ENCODE results near the gene ROR2.

Gene ROR2

DNA sequence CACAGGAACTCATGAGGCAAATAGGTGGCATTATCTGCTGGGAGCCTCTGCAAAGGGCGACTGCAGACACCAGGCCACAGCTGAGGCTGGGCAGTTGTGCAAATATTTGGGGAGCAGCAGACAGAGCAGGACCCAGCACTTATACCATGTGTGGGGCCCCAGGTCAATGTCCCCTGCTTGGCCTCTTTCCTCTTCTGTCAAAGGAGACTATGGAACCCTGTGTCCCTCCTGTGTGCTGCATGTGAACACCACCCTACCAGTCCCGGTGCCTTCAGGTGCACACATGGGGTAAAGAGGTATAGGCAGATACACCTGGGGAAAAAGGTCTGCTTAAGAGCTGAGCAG, 50.8 kb downstream of the ROR2 start:
- no peak for DNase-seq

DNA sequence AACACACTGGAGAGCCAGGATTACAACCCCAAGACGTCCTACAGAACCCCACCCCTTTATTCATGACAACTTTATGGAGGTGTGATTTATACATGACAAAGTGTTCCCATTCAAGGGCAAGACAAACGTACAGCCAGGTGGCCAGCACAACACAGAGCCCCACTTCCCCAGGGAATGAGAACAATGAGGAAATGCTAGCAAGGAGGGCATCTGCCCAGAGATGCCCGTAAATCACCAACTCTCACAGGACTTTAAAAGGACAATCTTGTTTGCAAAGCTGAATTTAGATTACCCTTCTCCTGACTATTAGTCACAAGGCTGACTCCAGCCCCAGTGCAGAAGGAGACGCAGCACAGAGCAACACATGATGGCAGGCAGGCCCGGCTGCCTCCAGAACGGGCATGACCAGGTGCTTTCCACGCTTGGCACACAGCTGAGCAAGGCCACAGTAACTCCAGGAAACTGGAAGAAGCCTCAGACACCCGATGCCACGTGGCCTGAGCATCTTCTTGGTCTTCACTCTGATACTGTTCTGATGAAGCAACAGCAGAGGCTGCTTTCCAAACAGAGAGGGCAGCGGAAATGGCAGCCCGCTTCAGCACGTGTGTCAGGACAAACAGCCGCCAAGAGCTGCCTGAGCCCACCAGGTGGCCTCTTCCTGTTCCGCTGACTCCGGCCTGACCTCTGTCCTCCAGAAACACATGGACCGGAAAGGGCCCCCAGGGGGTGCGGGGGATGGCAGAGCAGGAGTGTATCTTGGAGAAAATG, 51.4 kb downstream of the ROR2 start:
- no peak for DNase-seq

DNA sequence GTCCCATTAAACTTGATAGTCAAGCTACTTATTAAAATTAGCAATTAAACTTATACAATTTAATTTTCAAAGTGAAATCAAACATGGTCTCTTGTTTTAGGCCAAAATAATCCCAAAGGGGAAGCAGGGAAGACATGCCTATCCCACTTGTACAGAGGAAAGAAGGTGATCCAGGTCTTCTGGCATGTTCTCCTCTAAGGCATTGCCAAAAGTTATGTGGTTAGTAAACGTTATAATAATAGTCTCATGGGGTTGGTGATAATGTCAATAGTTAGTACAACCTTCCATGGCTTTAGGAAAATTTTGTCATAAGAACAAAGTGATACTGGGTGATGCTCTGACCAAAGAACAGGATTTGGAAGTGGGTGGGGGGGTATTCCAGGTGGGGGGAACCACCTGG, 52.8 kb downstream of the ROR2 start:
- no peak for DNase-seq

DNA sequence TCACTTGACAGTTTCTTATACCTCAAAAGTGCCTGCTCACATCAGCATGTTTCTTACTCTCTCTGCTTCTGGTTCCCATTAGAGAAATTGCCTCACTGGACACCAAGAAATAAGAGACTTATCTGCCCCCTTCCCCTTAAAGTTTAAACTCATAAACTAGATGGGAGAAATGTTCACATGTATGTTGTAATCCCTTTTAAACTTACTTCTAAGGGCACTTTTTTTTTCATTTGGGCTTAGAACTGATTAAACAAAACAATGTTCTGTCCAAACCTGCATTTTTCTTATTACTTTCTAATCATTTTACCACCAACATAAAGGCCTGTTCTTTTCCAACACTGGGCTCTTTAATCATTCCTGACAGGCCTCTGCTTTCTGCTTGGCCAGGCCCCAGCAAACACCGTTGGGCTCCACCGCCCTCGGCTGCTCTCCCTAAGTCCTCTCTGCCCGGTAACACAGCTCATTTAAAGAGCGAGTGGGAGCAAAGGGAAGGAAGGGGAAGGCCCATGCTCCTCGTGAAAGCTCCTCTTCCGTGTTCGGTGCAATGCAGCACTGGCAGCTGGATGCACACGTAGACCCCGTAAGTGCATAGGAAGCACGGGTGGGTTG, 53.4 kb downstream of the ROR2 start:
- DNase-seq, result no peak

DNA sequence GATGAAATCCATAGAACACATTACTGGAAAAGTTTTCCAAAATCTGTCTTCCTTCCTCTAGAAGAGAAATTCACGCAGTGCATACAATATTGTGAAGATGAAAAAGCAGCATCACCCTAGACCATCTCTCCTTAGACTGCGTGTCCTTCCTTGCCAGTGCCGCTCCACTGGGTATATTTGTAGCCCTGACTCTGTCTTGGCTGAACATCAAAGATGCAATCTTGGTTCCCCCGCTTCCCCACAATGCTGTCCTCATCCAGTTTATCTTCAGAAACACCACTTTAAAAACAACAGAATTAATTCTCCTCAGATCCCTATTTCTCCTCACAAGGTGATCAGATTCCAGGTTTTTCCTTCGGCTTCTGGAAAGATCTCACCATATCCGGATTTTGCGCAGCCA, 53.9 kb downstream of the ROR2 start:
- DNase-seq, result no peak

DNA sequence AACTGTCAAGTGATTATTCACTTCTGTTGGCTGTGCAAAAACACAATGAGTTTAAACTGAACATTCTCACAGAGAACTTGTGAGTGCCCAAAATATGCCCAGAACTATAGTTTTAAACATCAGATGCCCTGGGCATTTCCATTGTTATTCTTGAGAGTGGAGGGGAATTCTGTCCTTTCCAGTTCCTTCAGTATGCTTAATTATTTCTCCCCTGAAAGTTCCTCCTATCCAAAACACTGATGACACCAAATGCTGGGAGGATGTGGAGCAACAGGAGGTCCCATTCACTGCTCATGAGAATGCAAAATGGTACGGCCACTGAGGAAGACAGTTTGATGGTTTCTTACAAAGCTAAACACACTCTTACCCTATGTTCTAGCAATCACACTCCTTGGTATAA, 55.5 kb downstream of the ROR2 start:
- DNase-seq, result no peak

DNA sequence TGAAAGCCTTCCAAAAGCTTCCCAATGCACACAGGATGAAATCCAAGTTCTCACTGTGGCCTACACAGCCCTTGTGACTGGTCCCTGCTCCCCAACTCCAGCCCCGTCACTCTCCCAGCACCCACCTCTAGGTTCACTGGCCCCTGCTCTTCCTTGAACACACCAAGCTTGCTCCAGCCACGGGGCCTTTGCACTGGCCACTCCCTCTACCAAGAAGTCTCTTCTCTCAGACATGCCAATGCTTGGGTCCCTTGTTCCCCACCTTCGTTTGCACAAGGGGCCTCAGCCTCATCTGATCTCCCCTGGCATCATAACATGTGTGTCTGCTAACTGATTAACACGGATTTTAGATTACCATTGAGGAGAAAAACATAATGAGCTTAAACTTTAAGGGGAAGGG, 56.0 kb downstream of the ROR2 start:
- no peak for DNase-seq

DNA sequence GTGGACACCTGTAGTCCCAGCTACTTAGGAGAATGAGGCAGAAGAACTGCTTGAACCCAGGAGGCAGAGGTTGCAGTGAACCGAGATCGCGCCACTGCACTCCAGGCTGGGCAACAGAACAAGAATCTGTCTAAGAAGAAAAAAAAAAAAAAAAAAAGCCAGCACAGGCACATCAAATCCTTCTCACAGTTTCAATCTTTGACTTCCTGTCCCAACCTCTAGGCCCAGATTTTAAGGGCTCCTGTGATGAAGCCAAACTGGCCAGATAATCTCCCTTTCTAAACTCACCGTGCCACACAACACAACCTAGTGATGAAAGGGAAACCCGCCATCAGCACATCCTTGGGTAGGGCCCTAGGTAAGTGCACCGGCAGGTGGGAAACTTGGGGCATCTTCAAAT, 58.1 kb downstream of the ROR2 start:
- no peak for DNase-seq

DNA sequence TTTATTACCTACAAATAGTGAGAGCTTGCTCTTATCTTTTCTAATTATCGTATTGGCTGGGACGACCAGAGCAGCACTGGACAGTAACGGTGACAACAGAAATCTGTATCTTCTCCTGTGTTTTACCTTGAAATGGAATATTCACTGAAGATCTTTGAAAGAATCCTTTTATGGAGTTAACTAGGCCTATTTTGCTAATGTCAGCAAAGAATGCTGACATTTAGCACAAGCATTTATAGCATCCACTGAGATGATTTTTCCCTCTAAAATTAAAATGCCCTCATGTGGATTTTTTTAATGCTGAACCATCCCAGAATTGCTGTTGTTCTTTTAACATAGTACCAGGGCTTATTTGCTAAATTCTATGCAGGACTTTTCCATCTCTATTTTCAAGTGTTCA, 59.4 kb downstream of the ROR2 start:
- DNase-seq, result no peak

DNA sequence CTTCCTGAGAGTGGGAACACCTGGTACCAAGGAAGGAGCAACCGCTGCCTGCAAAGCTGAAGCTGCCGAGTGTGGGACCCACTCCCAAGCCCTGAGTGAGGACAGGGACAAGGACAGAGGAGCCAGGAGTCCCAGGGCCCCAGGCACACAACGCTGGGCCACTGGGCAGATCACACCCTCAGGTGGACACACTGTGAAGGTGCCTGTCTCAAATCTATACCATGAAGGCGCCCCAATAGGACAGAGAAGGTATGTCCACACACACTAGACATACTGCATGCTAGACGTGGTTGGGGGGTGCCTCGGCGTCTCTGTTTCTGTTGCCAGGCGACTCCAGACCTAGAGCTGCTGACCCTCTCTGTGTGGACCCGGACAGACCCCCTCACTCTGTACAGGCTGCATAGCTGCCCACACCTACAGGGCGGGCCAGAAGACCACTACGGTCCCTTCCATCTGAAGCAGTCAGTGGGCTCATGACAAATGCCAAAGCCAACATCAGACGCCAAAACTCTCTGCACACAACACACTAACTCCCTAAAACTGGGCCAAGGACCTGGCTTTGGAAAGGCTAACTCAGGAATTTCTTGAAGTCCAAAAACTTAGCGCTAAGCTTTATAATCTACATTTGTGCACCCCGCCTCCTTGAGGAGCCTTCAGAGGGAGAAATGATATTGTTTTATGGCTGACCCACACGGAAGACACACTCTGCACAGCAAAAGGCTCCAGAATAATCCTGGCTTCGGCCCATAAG, 60.7 kb downstream of the ROR2 start:
- no peak for DNase-seq

DNA sequence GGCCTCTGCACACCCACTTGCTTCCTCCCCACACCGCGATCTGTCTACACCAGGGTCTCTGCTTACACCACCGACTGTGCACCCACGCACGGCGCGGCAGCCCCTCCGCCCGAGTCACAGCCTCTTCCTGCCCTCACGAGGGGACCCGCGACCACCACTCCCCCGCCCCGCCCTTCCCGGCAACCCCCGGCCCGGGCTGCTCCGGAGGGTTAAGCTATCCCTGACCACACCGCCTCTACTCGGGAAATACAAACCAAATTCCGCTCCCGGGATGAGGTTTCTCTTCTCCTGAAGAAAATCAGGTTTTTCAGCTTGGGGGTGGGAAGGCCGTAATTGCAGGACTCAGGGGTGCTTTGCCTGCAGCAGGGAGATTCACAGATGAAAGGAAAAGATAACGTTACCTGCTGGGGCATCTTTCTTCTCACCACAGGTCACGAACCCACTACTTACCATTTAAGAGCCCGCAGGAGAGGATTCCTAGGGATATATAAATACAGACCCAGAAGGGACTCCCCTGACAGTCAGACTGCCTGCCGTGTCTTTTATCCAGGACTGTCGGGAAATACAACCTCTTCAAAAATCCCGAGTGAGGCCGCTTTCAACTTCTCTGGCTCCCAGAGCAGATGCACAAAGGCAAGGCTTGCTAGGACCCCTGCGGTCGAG, 63.5 kb downstream of the ROR2 start:
- no peak for DNase-seq

DNA sequence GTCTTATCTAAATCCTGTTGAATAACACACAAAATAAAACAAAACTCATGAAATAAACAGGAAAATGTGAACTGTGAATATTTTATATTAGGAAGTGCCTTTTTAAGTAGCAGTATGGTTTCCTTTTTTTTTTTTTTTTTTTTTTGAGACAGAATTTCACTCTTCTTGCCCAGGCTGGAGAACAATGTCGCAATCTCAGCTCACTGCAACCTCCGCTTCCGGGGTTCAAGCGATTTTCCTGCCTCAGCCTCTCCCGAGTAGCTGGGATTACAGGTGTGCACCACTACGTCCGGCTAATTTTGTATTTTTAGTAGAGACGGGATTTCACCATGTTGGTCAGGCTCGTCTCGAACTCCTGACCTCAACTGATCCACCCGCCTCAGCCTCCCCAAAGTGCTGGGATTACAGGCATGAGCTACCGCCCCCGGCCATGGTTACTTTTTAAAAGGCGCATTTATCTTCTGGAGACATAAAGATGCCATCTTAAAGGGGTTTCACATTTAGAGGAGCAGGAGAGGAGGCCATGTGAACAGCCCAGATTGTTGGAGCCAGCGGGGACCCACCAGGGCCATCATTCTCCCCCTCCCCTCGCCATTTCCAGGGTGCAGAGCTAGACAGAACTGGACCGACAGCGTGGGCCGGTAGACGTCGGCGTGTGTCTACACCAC, 64.1 kb downstream of the ROR2 start:
- no peak for DNase-seq

DNA sequence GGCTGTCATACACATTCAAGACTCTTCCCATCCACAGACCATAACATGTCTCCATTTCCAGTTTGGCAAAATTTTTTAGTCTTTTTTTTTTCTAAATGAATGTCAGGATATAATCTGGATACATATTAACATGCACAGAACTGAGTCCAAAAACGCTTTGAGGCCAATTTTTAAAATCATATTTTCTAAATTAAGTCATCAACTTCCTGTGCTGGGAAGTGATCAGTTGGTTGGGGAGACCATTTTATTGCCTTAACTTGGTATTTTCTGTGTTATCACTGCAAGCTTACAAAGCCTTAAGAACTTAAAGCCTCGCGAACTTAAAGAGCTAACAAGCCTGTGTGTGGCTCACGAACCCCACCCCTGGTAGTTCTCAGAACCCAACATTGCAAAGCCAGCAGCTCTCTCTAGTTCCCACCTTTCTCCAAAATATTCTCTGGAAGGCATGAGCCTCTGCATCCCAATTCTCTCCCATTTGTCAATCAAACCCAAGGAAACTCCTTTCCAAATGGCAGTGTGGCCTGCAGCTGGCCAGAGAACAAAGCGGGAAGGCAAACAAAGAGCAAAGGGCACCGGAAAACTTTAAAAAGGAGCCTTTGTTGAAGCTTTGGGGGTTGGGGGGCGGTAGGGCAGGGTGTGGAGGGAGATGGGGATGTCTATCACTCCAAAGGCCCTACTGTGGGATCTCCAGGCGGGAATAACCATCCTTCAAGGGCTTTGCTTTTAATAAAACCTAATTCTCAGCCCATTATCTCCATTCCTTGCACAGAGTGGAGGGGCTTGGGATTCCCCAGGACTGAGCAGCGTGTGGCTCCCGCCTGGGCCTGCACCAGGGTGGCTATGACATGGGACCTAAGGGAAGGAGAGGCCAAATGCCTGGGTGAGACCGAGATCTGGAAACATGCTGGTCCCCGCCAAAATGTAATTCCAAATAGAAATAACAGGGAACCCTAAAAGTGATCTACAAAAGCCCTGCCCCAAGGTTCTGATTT, 65.0 kb downstream of the ROR2 start:
- no peak for DNase-seq

DNA sequence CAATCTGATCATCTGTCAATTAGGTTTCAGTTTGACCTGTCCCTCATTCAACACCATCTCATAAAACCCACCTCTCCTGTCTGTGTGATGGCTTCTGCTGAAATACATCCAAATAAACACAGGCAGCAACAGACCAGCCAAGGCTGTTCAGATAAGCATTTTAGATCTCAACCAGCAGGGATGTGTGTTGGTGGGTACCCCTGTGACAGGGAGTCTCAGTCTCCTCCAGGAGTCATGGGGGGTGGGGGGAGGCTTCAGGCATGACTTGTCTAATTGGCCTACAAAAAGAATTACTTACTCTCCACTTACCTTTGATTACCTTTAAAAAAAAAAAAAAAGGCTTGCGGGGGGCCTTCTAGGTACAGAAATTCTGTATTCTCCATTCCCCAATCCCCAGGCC, 65.9 kb downstream of the ROR2 start:
- no peak for DNase-seq

DNA sequence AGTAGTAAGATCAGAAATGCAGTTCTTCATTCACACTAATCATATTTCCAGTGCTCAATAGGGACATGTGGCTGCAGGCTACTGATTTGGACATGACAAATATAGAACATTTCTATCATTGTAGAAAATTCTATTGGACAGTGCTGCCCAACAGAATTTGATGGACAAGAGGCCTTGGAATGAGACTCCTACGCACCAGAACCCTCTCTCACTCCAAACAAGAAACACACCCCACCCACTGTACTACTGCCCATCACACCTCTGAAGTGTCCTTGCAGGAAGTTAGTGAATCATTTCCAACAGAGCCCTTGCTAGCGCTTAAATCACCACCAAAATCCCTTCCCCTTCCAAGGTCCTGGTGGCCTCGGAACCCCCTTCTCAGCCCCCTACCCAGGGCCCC, 66.5 kb downstream of the ROR2 start:
- no peak for DNase-seq

DNA sequence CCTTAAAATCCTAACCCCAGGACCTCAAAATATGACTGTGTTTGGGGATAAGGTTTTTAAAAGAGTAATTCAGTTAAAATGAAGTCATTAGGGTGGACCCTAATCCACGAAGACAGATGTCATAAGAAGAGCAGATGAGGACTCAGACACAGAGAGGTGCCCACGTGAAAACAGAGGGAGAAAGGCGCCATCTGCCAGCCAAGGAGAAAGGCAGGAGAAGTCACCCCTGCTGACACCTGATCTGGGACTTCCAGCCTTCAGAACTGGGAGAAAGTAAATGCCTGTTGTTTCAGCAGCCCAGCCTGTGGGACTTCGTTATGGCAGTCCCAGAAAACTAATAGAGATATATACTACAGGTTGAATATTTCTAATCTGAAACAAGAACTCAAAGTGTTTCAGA, 67.4 kb downstream of the ROR2 start:
- no peak for DNase-seq

DNA sequence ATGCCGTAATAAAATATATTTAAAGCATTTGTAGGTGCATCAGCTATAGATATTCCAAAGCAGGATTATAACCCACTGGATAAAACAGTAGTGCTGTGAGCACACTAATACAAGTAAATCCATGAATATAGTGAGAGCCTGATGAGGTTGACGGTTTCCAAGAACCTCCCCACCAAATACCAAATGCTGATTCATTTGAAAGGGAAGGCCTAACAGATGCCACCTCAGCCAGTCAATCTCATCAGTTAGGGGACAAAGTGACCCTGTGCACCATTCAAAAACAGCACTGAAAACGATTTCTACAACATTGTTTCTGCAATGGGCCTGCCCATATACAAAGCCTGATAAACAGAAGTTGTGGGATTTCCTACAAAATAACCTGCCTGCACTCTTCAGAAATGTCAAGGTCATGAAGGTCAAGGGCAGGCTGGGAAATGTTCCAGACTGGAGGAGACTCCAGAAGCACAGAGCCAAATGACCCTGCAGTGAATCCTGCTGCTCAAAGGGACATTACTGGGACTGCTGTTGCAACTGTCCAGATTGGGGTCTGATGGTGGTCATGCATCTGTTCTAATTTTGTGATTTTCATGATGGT, 69.6 kb downstream of the ROR2 start:
- DNase-seq, result no peak

DNA sequence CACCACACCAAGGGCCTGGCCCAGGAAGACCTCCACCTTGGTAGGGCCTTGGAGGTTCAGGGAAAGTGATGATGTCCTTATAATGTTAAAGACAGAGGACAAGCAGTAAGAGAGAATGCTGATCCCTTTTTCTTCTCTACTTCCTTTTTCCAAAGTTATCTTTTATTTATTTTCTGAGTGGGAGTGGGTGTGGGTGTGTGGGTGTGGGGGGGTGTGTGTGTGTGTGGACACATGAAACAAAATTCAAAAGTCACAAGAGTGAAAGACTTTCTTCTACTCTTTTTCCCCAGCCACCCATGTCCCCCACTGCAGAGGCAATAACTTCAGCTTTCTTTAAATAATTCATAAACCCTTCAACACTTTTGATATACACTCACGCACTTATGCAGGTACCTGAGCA, 70.8 kb downstream of the ROR2 start:
- no peak for DNase-seq

DNA sequence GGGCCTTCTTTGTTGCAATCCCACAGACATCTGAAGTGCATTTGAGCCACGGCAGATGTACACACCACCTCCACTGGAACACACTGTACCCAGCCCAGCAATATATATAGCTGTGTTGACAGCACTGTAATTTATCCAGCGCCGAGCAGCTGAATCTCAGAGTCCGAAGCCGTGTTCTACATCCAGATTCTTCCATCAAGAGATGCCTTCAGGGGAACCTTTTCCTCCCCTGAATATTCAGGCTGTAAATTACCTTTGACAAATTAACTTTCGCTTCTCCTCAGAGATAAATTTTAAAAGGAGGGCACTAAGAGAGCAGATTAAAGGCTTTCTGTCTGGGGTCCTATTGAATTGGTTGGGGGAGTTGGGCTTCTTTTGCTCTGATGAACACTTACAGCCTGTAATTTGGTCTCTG, 76.4 kb downstream of the ROR2 start:
- DNase-seq, result no peak

DNA sequence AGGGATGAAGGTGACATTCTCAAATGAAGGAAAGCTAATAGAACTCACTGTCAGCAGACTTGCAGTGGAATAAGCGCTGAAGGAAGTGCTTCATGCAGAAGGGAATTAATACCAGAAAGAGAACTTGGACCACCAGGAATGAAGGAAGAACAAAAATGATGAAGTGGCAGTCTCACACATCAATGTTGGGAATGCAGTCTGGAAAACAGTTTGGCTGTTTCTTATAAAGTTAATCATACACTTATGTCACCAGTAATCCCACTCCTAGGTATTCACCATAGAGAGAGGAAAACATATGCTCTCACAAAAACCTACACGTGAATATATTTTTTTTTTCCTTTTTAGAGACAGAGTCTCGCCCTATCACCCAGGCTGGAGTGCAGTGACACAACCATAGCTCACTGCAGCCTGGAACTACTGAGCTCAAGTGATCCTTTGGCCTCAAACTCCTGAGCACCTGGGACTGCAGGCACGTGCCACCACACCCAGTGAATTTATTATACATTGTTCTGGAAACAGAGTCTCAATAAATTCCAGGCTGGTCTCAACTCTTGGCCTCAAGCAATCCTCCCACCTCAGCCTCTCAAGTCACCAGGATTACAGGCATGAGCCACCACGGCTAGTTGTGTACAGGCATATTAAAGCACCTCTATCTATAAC, 81.2 kb downstream of the ROR2 start:
- DNase-seq, result no peak

DNA sequence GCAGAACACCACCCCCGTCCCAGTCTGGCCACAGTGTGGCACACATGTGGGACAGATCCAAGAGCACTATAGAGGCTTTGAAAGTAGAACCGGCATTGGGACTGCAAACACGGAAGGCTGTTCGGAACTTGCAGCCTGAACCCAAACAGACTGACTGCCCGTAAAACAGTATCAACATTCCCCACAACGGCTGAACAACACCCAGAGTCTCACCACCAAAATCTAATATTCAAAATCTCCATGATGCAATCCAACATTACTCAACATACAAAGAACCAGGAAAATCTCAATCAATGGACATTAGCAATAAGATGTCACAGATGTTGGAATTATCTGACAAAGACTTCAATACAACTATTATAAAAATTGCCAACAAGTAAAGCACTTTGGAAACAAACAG, 82.3 kb downstream of the ROR2 start:
- no peak for DNase-seq

Data from stimulated activated CD4-positive, alpha-beta T cell treated with anti-CD3 and anti-CD28 coated beads, Interleukin-2, amount 100 ng/mL, for 24 hours (primary cell).